ENCODE results near the gene PDE4D. TPM values are rescaled to one million over a fixed set of nuclear protein-coding genes. Genes with fewer than 3 reads are reported as not detected.

PDE4D gene
- total and polyA plus RNA-seq, 2 donors (not counting 3 experiments of a cell fraction or from before 2014, with no cell fraction given) = 34.5 to 51.2 TPM

DNA sequence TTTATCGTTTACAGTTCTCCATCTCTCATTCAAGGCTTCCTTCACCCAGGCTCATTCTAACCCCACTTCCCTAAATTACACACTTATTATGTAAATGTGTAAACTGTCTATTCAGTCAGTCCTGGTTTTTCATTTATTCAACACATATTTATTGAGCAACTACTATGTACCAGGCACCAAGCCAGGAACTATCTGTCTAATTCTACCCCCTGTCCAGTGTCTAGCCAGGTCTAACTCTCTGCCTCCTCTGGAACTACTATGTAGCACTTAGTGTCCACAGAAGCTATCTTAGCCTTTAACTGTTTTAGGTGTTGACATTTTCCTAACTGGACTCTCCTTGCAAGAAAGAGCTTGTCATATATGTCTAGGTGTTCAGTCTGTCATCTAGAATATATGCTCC, 56.5 kb downstream of the PDE4D start:
- BruUV-seq (replicated peaks) = no TSS peak

More for the DNA sequence above, 56.5 kb downstream of the PDE4D start:
- DNase-seq (ENCODE audit: low read depth, low spot score) (no peak), FAIRE-seq (no peak)
- no peaks in the 10 kb centered on the region for H3K9me3 ChIP-seq (replicated peaks; ENCODE audit: control insufficient read depth, insufficient read depth, low read length)
- no peaks in the 10 kb centered on the region for H3K79me2 ChIP-seq (ENCODE audit: control insufficient read depth, insufficient read depth, low read length)
- H2AFZ ChIP-seq (ENCODE audit: low read depth, low read length) = no peak overlapping the region
- no peak for TF ChIP-seq EZH2 (IDR thresholded peaks at IDR 0.05; ENCODE audit: borderline replicate concordance, low read depth, low read length, severe bottlenecking)
- no peak for TF ChIP-seq GATA2 (IDR thresholded peaks at IDR 0.05; ENCODE audit: insufficient read depth, insufficient read length, low read depth, low read length)
- no peak for TF ChIP-seq POLR2AphosphoS5 (IDR thresholded peaks at IDR 0.05; ENCODE audit: insufficient read depth, low read depth, low read length)
- no peak for TF ChIP-seq POLR2A (IDR thresholded peaks at IDR 0.05; ENCODE audit: low read depth, low read length)
- TF ChIP-seq JUN (IDR thresholded peaks at IDR 0.05; ENCODE audit: borderline replicate concordance, insufficient read depth, insufficient read length, low read depth) = no peak
- TF ChIP-seq MYC (IDR thresholded peaks at IDR 0.05; ENCODE audit: low read depth, low read length) = no peak
- TF ChIP-seq FOS (IDR thresholded peaks at IDR 0.05; ENCODE audit: borderline replicate concordance, insufficient read depth, low read length) = no peak
- TF ChIP-seq, protein P1, sequence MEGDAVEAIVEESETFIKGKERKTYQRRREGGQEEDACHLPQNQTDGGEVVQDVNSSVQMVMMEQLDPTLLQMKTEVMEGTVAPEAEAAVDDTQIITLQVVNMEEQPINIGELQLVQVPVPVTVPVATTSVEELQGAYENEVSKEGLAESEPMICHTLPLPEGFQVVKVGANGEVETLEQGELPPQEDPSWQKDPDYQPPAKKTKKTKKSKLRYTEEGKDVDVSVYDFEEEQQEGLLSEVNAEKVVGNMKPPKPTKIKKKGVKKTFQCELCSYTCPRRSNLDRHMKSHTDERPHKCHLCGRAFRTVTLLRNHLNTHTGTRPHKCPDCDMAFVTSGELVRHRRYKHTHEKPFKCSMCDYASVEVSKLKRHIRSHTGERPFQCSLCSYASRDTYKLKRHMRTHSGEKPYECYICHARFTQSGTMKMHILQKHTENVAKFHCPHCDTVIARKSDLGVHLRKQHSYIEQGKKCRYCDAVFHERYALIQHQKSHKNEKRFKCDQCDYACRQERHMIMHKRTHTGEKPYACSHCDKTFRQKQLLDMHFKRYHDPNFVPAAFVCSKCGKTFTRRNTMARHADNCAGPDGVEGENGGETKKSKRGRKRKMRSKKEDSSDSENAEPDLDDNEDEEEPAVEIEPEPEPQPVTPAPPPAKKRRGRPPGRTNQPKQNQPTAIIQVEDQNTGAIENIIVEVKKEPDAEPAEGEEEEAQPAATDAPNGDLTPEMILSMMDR (IDR thresholded peaks at IDR 0.05; ENCODE audit: extremely low read depth in 1 of 2, insufficient read depth in 1 of 2, low read depth in 1 of 2, low read length in 2 of 2) = no peak
- TF ChIP-seq, protein P2, sequence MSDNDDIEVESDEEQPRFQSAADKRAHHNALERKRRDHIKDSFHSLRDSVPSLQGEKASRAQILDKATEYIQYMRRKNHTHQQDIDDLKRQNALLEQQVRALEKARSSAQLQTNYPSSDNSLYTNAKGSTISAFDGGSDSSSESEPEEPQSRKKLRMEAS (IDR thresholded peaks at IDR 0.05; ENCODE audit: insufficient read depth, insufficient read length) = no peak
- H3K27me3 ChIP-seq (ENCODE audit: control insufficient read depth in 2 of 2, insufficient read depth in 2 of 2, low read length in 2 of 2) = peaks cover 6 to 7% of the 10 kb centered on the region in 2 experiments
- no peak overlapping the region for H3K4me2 ChIP-seq (ENCODE audit: insufficient read depth, low read length)
- CTCF ChIA-PET = no interaction called here
- POLR2A ChIA-PET = no interaction called here
- no peak overlapping the region for H3K27ac ChIP-seq (ENCODE audit: insufficient read depth, low read depth, low read length)
- H3K4me1 ChIP-seq (ENCODE audit: control insufficient read depth, extremely low read depth, insufficient read depth, low read length) = peaks cover 4% of the 10 kb centered on the region
- H4K20me1 ChIP-seq (replicated peaks; ENCODE audit: control insufficient read depth, extremely low read depth, insufficient read depth, low read length) = no peaks in the 10 kb centered on the region
- no peaks in the 10 kb centered on the region for H3K36me3 ChIP-seq (ENCODE audit: control insufficient read depth in 2 of 2, extremely low read depth in 1 of 2, insufficient read depth in 2 of 2, low read length in 2 of 2)
- no peak overlapping the region for H3K9ac ChIP-seq (replicated peaks; ENCODE audit: extremely low read depth, insufficient read depth, low read length)
- intact Hi-C loops (cut with micrococcal nuclease) = no loop called here
- no peak overlapping the region for H3K4me3 ChIP-seq (replicated peaks in 1 of 3; ENCODE audit: insufficient read depth in 1 of 3, low read depth in 1 of 3, low read length in 3 of 3)
- H3K9me1 ChIP-seq (replicated peaks; ENCODE audit: control insufficient read depth, extremely low read depth, insufficient read depth, low read length) = no peaks in the 10 kb centered on the region
- dilution Hi-C loops (cut with MboI; ENCODE audit: extremely low pct_ligation_motif_present, low sequenced_read_pairs) = no loop called here

All from endothelial cell of umbilical vein (primary cell).